GM23248 (cell line): ENCODE data around the gene MGAT4A.

Experiments used
- EZH2 ChIP-seq: fragments of 200-600 bp; sonication (generic); IDR thresholded peaks from 2 replicates; pipeline ENCODE4 v1.6.1; 2018; ENCODE audit warnings: antibody characterized with exemption, mild to moderate bottlenecking; ENCODE audit not compliant: insufficient read depth, poor library complexity, severe bottlenecking
- EZH2phosphoT487 ChIP-seq: fragments of 200-600 bp; sonication (generic); IDR thresholded peaks from 2 replicates; pipeline ENCODE4 v1.6.1; 2018; ENCODE audit warnings: antibody characterized with exemption, moderate library complexity, mild to moderate bottlenecking, low read depth; ENCODE audit not compliant: insufficient read depth

DNA sequence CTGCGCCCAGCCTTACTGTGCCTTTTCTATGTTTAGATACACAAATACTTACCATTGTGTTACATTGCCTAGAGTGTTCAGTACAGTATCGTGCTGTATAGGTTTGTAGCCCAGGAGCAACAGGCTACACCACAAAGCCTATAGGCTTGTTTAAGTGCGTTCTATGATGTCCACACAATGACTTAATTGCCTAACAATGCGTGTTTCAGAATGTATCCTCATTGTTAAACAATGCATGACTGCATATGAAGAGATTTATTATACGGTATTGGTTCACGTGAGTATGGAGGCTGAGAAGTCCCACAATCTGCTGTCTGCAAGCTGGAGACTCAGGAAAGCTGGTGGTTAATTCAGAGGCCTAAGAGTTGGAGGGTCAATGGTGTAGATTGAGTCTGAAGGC, 46.1 kb upstream of the MGAT4A start:
- TF ChIP-seq EZH2: no peak
- no peak for TF ChIP-seq EZH2phosphoT487
